Central memory CD8-positive, alpha-beta T cell (primary cell): ENCODE data around the gene GLIS2.
"Not testable (repeated sequence)": the region's sequence is repeated elsewhere in the genome, so short reads cannot be mapped to it uniquely, and the experiment has no call there.

Experiments
- ATAC-seq: fragments of 150-1000 bp; cut with Tn5 transposase; replicated peaks from 2 replicates; pipeline ENCODE4 v1.10.0; 2022; ENCODE audit warnings: mild to moderate bottlenecking, moderate FRiP score, moderate number of reproducible peaks; ENCODE audit not compliant: poor library complexity, severe bottlenecking; ENCODE audit errors: extremely low read depth
- DNase-seq, 2 donors: peaks; one replicate each; pipeline ENCODE4 v3.0.0; 2021; ENCODE audit warnings: low spot score in 2 of 2
- H3K27ac Mint-ChIP-seq: one replicate; pipeline ENCODE4 v1.8.0; 2022; ENCODE audit warnings: low read depth, mild to moderate bottlenecking, moderate library complexity, mixed read lengths
- H3K27me3 Mint-ChIP-seq: one replicate; pipeline ENCODE4 v1.8.0; 2022; ENCODE audit warnings: mixed read lengths
- H3K36me3 Mint-ChIP-seq: one replicate; pipeline ENCODE4 v1.8.0; 2022; ENCODE audit warnings: mild to moderate bottlenecking, moderate library complexity, mixed read lengths; ENCODE audit not compliant: insufficient read depth
- H3K4me1 Mint-ChIP-seq: one replicate; pipeline ENCODE4 v1.8.0; 2022; ENCODE audit warnings: mixed read lengths
- H3K4me3 Mint-ChIP-seq: one replicate; pipeline ENCODE4 v1.8.0; 2022; ENCODE audit warnings: mild to moderate bottlenecking, moderate library complexity, mixed read lengths
- H3K9me3 Mint-ChIP-seq: one replicate; pipeline ENCODE4 v1.8.0; 2022; ENCODE audit warnings: mixed read lengths

GLIS2 gene

GRCh38 chr16:4327386-4328045, 11.6 kb downstream of the GLIS2 start:
- H3K27me3 Mint-ChIP-seq: no peaks in the 10 kb centered on the region
- no peaks in the 10 kb centered on the region for H3K9me3 Mint-ChIP-seq
- no peaks in the 10 kb centered on the region for H3K36me3 Mint-ChIP-seq
- no peaks in the 10 kb centered on the region for H3K4me1 Mint-ChIP-seq
- H3K27ac Mint-ChIP-seq: no peak overlapping the region
- peak overlapping the region; percentile 65 for H3K4me3 Mint-ChIP-seq
- peak; percentile 11 for ATAC-seq
- no peak for DNase-seq

GRCh38 chr16:4328046-4328781, 12.3 kb downstream of the GLIS2 start:
- H3K27me3 Mint-ChIP-seq: no peaks in the 10 kb centered on the region
- peak overlapping the region; percentile 65 for H3K4me3 Mint-ChIP-seq
- no peaks in the 10 kb centered on the region for H3K4me1 Mint-ChIP-seq
- no peak overlapping the region for H3K27ac Mint-ChIP-seq
- H3K9me3 Mint-ChIP-seq: no peaks in the 10 kb centered on the region
- ATAC-seq (peak; percentile 59), DNase-seq (peak in 1 of 2 donors; percentile 24)
- H3K36me3 Mint-ChIP-seq: no peaks in the 10 kb centered on the region

- Mint-ChIP-seq H3K4me1 (no peaks in the 10 kb centered on the region), H3K27me3 (no peaks in the 10 kb centered on the region), H3K9me3 (no peaks in the 10 kb centered on the region), H3K36me3 (no peaks in the 10 kb centered on the region), H3K4me3 (no peak overlapping the region), H3K27ac (no peak overlapping the region)
- DNase-seq: no peak
- ATAC-seq: no peak
Measured at GRCh38 chr16:4328782-4329775, 13.2 kb downstream of the GLIS2 start.

- Mint-ChIP-seq H3K27ac (no peak overlapping the region), H3K36me3 (no peaks in the 10 kb centered on the region), H3K4me1 (no peaks in the 10 kb centered on the region), H3K27me3 (no peaks in the 10 kb centered on the region), H3K4me3 (no peak overlapping the region), H3K9me3 (no peaks in the 10 kb centered on the region)
- no peak for ATAC-seq
- peak; percentile 51 to 59 for DNase-seq
Measured at GRCh38 chr16:4330277-4330874, 14.5 kb downstream of the GLIS2 start.

GRCh38 chr16:4332083-4332482, 16.2 kb downstream of the GLIS2 start:
- H3K4me3 Mint-ChIP-seq: no peak overlapping the region
- ATAC-seq: no peak
- no peaks in the 10 kb centered on the region for H3K4me1 Mint-ChIP-seq
- peaks cover 3% of the 10 kb centered on the region for H3K36me3 Mint-ChIP-seq
- H3K9me3 Mint-ChIP-seq: no peaks in the 10 kb centered on the region
- no peak for DNase-seq
- no peaks in the 10 kb centered on the region for H3K27me3 Mint-ChIP-seq
- no peak overlapping the region for H3K27ac Mint-ChIP-seq

- no peaks in the 10 kb centered on the region for H3K27me3 Mint-ChIP-seq
- no peaks in the 10 kb centered on the region for H3K4me1 Mint-ChIP-seq
- H3K4me3 Mint-ChIP-seq: no peak overlapping the region
- DNase-seq (no peak), ATAC-seq (no peak)
- H3K27ac Mint-ChIP-seq: no peak overlapping the region
- no peaks in the 10 kb centered on the region for H3K9me3 Mint-ChIP-seq
- H3K36me3 Mint-ChIP-seq: peaks cover 3% of the 10 kb centered on the region
Measured at GRCh38 chr16:4332623-4333307, 16.9 kb downstream of the GLIS2 start.

GRCh38 chr16:4333308-4333638, 17.4 kb downstream of the GLIS2 start:
- Mint-ChIP-seq H3K9me3 (no peaks in the 10 kb centered on the region), H3K36me3 (peaks cover 3% of the 10 kb centered on the region), H3K27ac (no peak overlapping the region), H3K4me3 (no peak overlapping the region), H3K4me1 (no peaks in the 10 kb centered on the region), H3K27me3 (no peaks in the 10 kb centered on the region)
- ATAC-seq (no peak), DNase-seq (no peak)

GRCh38 chr16:4333714-4334113, 17.8 kb downstream of the GLIS2 start:
- not testable (repeated sequence) for H3K36me3 Mint-ChIP-seq, H3K27me3 Mint-ChIP-seq, DNase-seq, H3K27ac Mint-ChIP-seq, H3K9me3 Mint-ChIP-seq, H3K4me1 Mint-ChIP-seq, H3K4me3 Mint-ChIP-seq, ATAC-seq

GRCh38 chr16:4334724-4335495, 19.0 kb downstream of the GLIS2 start:
- no peaks in the 10 kb centered on the region for H3K9me3 Mint-ChIP-seq
- no peak for ATAC-seq
- H3K27ac Mint-ChIP-seq: no peak overlapping the region
- no peak for DNase-seq
- H3K4me3 Mint-ChIP-seq: no peak overlapping the region
- H3K36me3 Mint-ChIP-seq: peaks cover 3% of the 10 kb centered on the region
- no peaks in the 10 kb centered on the region for H3K27me3 Mint-ChIP-seq
- no peaks in the 10 kb centered on the region for H3K4me1 Mint-ChIP-seq

GRCh38 chr16:4336701-4337539, 21.1 kb downstream of the GLIS2 start:
- Mint-ChIP-seq H3K36me3 (peaks cover 5% of the 10 kb centered on the region), H3K27me3 (no peaks in the 10 kb centered on the region), H3K4me1 (no peaks in the 10 kb centered on the region), H3K27ac (no peak overlapping the region), H3K9me3 (no peaks in the 10 kb centered on the region), H3K4me3 (no peak overlapping the region)
- ATAC-seq (no peak), DNase-seq (no peak)

GRCh38 chr16:4337540-4338088, 21.7 kb downstream of the GLIS2 start:
- ATAC-seq (no peak), DNase-seq (no peak)
- Mint-ChIP-seq H3K4me3 (no peak overlapping the region), H3K4me1 (no peaks in the 10 kb centered on the region), H3K9me3 (no peaks in the 10 kb centered on the region), H3K27ac (no peak overlapping the region), H3K36me3 (peaks cover 5% of the 10 kb centered on the region), H3K27me3 (no peaks in the 10 kb centered on the region)
